Purkinje cell (primary cell): Measurements from ENCODE around the gene WNT3A. TPM values are rescaled to one million over a fixed set of nuclear protein-coding genes. Genes with fewer than 3 reads are reported as not detected.

Source experiments
- polyA plus RNA-seq: library from polyadenylated mRNA; unstranded; fragments of >200 nt; fragmentation: Nextera tagmentation; gene quantifications from 2 replicates; pipeline ENCODE4 v1.2.1, GENCODE V29; 2014

WNT3A gene, protein sequence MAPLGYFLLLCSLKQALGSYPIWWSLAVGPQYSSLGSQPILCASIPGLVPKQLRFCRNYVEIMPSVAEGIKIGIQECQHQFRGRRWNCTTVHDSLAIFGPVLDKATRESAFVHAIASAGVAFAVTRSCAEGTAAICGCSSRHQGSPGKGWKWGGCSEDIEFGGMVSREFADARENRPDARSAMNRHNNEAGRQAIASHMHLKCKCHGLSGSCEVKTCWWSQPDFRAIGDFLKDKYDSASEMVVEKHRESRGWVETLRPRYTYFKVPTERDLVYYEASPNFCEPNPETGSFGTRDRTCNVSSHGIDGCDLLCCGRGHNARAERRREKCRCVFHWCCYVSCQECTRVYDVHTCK
- not detected in 2 replicates for polyA plus RNA-seq

DNA sequence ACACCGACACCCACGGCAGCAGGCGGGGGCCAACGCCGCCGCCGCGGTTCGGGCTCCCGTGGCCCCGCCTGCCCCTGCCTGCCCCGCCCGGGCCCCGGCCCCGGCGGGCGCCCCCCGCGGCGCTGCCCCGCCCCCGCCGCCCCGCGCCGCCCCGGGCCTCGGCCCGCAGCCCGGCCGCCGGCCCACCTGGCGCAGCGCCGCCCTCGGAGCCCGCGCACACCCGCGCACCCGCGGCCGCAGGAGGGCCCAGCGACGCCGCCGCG lies at the start of gene WNT3A:
Gene WNT3A, plus strand, starts transcription at position 213 of the 263 bp plus-strand sequence. CDS start 131 bp downstream, outside the sequence.

DNA sequence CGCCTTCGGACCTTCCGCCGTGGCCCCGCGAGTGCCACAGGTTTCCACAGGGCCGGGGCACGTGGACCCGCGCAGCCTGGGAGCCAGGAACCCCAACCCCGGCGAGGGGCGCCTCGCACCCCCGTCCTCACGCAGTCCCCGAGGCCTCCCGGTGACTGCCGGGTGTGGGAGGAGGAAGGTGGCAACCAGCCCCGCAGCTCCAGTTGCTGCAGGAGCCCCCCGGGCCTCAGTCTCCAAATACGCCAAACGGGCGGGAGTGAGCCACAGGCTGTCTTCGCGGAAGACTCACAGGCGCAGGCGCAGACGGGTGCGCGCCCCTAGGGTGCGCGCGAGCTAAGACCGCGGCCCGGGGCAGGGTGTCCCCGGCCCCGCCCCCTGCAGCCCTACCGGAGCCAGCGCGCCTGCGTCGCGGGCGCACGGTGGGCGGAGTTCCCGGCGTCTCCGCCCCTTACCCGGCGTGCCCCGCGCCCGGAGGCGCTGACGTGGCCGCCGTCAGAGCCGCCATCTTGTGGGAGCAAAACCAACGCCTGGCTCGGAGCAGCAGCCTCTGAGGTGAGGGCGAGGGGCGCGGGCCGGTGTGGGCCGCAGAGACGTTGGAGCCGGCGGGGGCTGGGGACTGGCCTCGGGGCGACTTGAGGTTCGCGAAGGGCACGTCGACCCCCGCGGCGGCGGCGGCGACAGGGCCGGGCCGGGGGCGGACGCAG lies 75.6 kb downstream of the WNT3A start, which contains the start of gene ARF1:
Gene ARF1, plus strand, starts transcription at position 495 of the 704 bp plus-strand sequence. CDS start 14,407 bp downstream, outside the sequence.

DNA sequence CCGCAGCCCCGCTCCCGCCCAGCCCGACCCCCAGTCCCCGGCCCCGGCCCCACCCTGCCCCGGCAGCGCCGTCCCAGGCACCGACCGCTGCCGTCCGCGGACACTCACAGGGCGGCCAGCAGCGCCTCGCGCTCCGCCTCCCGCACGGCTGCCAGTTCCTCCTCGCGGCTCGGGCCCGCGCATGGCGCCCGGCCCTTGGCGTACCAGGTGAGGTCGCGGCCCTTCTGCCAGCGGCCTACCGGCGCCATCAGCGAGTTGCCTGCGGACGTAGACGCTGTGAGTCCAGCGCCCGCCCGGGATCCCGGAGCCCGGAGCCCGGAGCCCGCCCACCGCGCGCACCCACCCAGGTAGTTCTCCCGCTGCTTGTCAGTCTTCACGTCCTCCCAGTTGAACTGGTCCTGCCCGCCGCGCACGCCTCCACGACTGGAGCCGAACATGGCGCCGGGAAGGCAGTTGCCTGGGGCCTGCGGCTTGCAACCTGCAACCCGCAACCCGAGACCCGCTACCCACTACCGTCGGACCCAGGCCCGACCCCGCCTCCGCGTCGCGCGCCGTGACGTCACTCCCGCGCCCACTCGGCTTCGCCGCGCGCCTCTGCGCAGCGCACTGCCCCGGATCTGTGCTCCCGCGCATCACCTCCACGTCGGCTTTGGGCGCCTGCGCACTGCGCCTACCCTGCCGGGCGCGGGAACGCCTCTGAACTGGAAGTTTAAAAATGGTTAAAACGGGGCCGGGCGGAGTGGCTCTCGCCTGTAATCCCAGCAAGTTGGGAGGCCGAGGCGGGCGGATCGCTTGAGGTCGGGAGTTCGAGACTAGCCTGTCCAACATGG lies 96.2 kb downstream of the WNT3A start, which contains the start of gene C1orf35:
Gene C1orf35, minus strand, starts transcription at position 535 of the 830 bp plus-strand sequence. Its CDS starts 98 bp downstream, at position 437.

DNA sequence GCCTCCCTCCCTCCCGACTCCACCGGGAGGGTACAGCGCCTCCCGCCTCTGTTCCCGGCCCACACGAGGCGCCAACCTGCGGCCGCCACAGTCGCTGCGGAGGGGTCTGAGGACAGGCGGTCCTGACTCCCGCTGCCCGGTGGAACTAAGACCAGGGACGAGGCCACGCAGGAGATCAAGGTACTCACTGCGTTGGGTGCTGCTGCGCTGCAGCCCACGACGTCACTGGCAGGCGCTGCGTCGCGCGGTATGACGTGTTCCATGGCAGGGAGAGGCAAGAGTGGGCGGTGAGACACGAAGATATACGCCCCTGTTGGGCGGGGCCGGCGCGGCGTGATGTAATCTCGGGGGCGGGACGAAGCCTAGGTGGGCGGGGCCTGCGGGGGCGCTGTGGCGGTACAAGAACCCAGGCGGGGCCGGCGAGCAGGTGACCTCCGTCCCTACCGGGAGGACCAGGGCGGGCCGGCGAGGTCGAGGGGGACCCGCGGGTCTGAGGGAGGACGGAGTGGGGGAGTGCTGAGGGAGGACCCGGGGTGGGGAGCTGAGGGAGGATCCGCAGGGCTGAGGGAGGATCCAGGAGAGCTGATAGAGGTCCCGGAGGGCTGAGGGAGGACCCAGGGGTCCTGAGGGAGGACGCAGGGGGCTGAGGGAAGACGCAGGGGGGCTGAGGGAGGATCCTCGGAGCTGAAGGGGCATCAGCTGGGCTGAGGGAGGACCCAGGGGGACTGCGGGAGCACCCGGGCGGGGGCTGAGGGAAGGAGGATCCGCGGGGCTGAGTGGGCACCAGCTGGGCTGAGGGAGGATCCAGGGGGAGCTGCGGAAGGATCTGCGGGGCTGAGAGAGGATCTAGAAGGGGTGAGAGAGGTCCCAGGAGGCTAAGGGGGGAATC lies 102.5 kb downstream of the WNT3A start, which contains the start of gene MRPL55:
Gene MRPL55, minus strand, starts transcription at position 227 of the 889 bp plus-strand sequence. CDS start 1,039 bp downstream, outside the sequence.

Other genes starting within 250 kb of the WNT3A start
- gene PRSS38, start 191.3 kb upstream of the WNT3A start, polyA plus RNA-seq, result not detected in 2 replicates
- gene WNT9A, start 59.1 kb upstream of the WNT3A start, polyA plus RNA-seq, result not detected in 2 replicates
- gene ARF1, start 75.7 kb downstream of the WNT3A start, polyA plus RNA-seq, result 69.6 and 120 TPM in 2 replicates
- 6.7 and 9.0 TPM in 2 replicates for gene C1orf35, start 96.3 kb downstream of the WNT3A start, polyA plus RNA-seq
- gene MRPL55, start 102.3 kb downstream of the WNT3A start, polyA plus RNA-seq, result 133 and 141 TPM in 2 replicates
- 37.5 and 49.9 TPM in 2 replicates for gene GUK1, start 133.3 kb downstream of the WNT3A start, polyA plus RNA-seq
- gene GJC2, start 142.9 kb downstream of the WNT3A start, polyA plus RNA-seq, result 0.17 and 0.28 TPM in 2 replicates
- gene IBA57, start 158.8 kb downstream of the WNT3A start, polyA plus RNA-seq, result 0.28 and 0.52 TPM in 2 replicates
- gene OBSCN, start 201.0 kb downstream of the WNT3A start, polyA plus RNA-seq, result 2.8 and 7.2 TPM in 2 replicates